Measurements from ENCODE around the gene FAM107B.

DNA sequence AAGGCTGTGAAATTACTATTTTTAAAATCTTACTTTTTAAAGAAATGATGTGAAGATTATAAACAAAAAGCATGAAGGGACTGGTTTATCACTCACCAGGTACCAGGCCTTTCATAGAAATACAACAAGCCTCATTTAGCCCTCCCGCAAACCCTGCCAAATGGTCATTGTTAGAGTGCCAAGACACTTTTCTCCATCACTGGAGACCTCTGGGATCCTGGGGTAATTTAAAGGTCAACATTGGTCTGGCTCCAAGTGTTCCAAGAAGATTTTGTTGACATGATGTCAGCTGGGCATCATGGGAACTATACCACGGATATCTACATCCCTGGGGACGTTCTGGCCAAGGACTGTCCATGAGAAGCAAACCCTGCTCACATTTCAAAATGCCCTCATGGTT, 306.0 kb downstream of the FAM107B start:
- TF ChIP-seq CTCF (IDR thresholded peaks at IDR 0.05 in 2 of 3, conservative IDR thresholded peaks at IDR 0.05 in 1 of 3; ENCODE audit: borderline replicate concordance in 1 of 3, insufficient read depth in 1 of 3, low read depth in 2 of 3, low read length in 2 of 3) (no peak), ZFX (IDR thresholded peaks at IDR 0.05) (no peak), POLR2A (IDR thresholded peaks at IDR 0.05; ENCODE audit: borderline replicate concordance, extremely low read depth, insufficient read depth, insufficient read length) (no peak), EZH2phosphoT487 (IDR thresholded peaks at IDR 0.05; ENCODE audit: borderline replicate concordance) (no peak), EZH2 (IDR thresholded peaks at IDR 0.05) (no peak), YY1 (IDR thresholded peaks at IDR 0.05; ENCODE audit: extremely low read depth, insufficient replicate concordance, low read depth, low read length) (no peak), SRF (IDR thresholded peaks at IDR 0.05; ENCODE audit: low read depth) (no peak), FOSL1 (IDR thresholded peaks at IDR 0.05; ENCODE audit: low read depth) (no peak), POLR2AphosphoS5 (IDR thresholded peaks at IDR 0.05; ENCODE audit: low read depth, low read length) (no peak), SIN3A (IDR thresholded peaks at IDR 0.05; ENCODE audit: low read depth) (no peak)
- TF ChIP-seq, protein P1, sequence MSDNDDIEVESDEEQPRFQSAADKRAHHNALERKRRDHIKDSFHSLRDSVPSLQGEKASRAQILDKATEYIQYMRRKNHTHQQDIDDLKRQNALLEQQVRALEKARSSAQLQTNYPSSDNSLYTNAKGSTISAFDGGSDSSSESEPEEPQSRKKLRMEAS (IDR thresholded peaks at IDR 0.05), result no peak
- TF ChIP-seq, protein P2, sequence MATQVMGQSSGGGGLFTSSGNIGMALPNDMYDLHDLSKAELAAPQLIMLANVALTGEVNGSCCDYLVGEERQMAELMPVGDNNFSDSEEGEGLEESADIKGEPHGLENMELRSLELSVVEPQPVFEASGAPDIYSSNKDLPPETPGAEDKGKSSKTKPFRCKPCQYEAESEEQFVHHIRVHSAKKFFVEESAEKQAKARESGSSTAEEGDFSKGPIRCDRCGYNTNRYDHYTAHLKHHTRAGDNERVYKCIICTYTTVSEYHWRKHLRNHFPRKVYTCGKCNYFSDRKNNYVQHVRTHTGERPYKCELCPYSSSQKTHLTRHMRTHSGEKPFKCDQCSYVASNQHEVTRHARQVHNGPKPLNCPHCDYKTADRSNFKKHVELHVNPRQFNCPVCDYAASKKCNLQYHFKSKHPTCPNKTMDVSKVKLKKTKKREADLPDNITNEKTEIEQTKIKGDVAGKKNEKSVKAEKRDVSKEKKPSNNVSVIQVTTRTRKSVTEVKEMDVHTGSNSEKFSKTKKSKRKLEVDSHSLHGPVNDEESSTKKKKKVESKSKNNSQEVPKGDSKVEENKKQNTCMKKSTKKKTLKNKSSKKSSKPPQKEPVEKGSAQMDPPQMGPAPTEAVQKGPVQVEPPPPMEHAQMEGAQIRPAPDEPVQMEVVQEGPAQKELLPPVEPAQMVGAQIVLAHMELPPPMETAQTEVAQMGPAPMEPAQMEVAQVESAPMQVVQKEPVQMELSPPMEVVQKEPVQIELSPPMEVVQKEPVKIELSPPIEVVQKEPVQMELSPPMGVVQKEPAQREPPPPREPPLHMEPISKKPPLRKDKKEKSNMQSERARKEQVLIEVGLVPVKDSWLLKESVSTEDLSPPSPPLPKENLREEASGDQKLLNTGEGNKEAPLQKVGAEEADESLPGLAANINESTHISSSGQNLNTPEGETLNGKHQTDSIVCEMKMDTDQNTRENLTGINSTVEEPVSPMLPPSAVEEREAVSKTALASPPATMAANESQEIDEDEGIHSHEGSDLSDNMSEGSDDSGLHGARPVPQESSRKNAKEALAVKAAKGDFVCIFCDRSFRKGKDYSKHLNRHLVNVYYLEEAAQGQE (IDR thresholded peaks at IDR 0.05; ENCODE audit: low read depth), result no peak
- TF ChIP-seq, protein P3, sequence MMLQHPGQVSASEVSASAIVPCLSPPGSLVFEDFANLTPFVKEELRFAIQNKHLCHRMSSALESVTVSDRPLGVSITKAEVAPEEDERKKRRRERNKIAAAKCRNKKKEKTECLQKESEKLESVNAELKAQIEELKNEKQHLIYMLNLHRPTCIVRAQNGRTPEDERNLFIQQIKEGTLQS (IDR thresholded peaks at IDR 0.05), result no peak
